Upper lobe of left lung (tissue), 6 donors: ENCODE measurements around the gene TRUB2. TPM values are rescaled to one million over a fixed set of nuclear protein-coding genes. Genes with fewer than 3 reads are reported as not detected.
A peak's percentile ranks its signal among the peaks of the same experiment; 100 is the strongest.

Experiments used
- ATAC-seq, 2 donors: fragments of 200-7000 bp; cut with Tn5 transposase; one replicate each; pipeline ENCODE4 v1.9.1; 2022; ENCODE audit warnings: mild to moderate bottlenecking in 2 of 2, moderate library complexity in 2 of 2; ENCODE audit not compliant: low FRiP score in 2 of 2
- DNase-seq, 2 donors: peaks; one replicate each; pipeline ENCODE4 v3.0.0-alpha.2; 2019 to 2020
- H3K27ac ChIP-seq, 4 donors: fragments of 200-600 bp; sonication (generic); one replicate each; pipeline ENCODE4 v1.5.1; 2016 to 2019
- H3K27me3 ChIP-seq, 4 donors: fragments of 200-600 bp; sonication (generic); one replicate each; pipeline ENCODE4 v1.5.1; 2017 to 2019
- H3K36me3 ChIP-seq, 4 donors: fragments of 200-600 bp; sonication (generic); one replicate each; pipeline ENCODE4 v1.5.1; 2016 to 2019
- H3K4me1 ChIP-seq, 4 donors: fragments of 200-600 bp; sonication (generic); one replicate each; pipeline ENCODE4 v1.5.1; 2018 to 2019
- H3K4me3 ChIP-seq, 4 donors: fragments of 200-600 bp; sonication (generic); one replicate each; pipeline ENCODE4 v1.5.1; 2017 to 2019; ENCODE audit warnings: mild to moderate bottlenecking in 2 of 4, moderate library complexity in 1 of 4
- H3K9me3 ChIP-seq, 4 donors: fragments of 200-600 bp; sonication (generic); one replicate each; pipeline ENCODE4 v1.5.1; 2018 to 2019
- CTCF ChIP-seq, 6 experiments: fragments of 450-650 bp in 4 of 6; fragments of 200-600 bp in 2 of 6; sonication (generic) in 2 of 6; IDR thresholded peaks; one replicate each; pipeline ENCODE4 v1.5.1; 2016 to 2019; ENCODE audit warnings: antibody characterized with exemption in 6 of 6
- EP300 ChIP-seq, 4 donors: sonication (generic); formaldehyde crosslinking; IDR thresholded peaks; one replicate each; pipeline ENCODE4 v1.5.1; 2017; ENCODE audit warnings: antibody characterized with exemption in 4 of 4, control low read depth in 2 of 4
- POLR2A ChIP-seq, 4 donors: fragments of 450-650 bp; IDR thresholded peaks; one replicate each; pipeline ENCODE4 v1.5.1; 2016 to 2017; ENCODE audit warnings: antibody characterized with exemption in 4 of 4, mild to moderate bottlenecking in 2 of 4
- POLR2AphosphoS5 ChIP-seq, 2 donors: sonication (generic); formaldehyde crosslinking; IDR thresholded peaks; one replicate each; pipeline ENCODE4 v1.5.1; 2017; ENCODE audit warnings: antibody characterized with exemption in 2 of 2
- WGBS, 2 donors: methylation state at CpG; one replicate each; pipeline ENCODE4 v1.1.5; 2017 to 2018; 5-methylcytosine and 5-hydroxymethylcytosine counted together
- total RNA-seq, 6 donors: library from RNA; depleted of rRNA in 4 of 6; stranded (reverse); fragments of >200 nt in 4 of 6; gene quantifications; one replicate each; pipeline versions ENCODE4 v1.1.0 to v1.2.1, GENCODE V29; 2016 to 2021
- donor health status: DM: no; HTN: no; CAD: no; lungs with moderate emphysema.
- donor health status: DM: no; HTN: yes; CAD: no; lungs with severe emphysema.

TRUB2 gene
- total RNA-seq, 6 donors from 2014 or later, result 6.9 to 24.1 (median 9.7) TPM

- H3K27me3 ChIP-seq, result no peaks in the 10 kb centered on the region
- DNase-seq (peak in 1 of 2 donors; percentile 61), ATAC-seq (no peak)
- no peaks in the 10 kb centered on the region for H3K9me3 ChIP-seq
- peaks cover 6 to 43% (median 24%) of the 10 kb centered on the region in 4 donors for H3K36me3 ChIP-seq
- no peaks in the 10 kb centered on the region for H3K4me1 ChIP-seq
- H3K4me3 ChIP-seq, result no peak overlapping the region
- 85% methylated on average over 11 of the region's 11 CpGs for WGBS, 2 donors
- TF ChIP-seq POLR2A (IDR thresholded peaks at IDR 0.05) (no peak), EP300 (IDR thresholded peaks at IDR 0.05) (no peak), POLR2AphosphoS5 (IDR thresholded peaks at IDR 0.05) (no peak), CTCF (IDR thresholded peaks at IDR 0.05) (no peak)
- H3K27ac ChIP-seq, result no peak overlapping the region
These were observed 33.8 kb downstream of the TRUB2 start for GRCh38 chr9:128288273-128289004.

GRCh38 chr9:128286440-128286839 lies 35.8 kb downstream of the TRUB2 start:
- no peak for DNase-seq

GRCh38 chr9:128285033-128285784 lies 37.0 kb downstream of the TRUB2 start:
- Histone ChIP-seq H3K36me3 (peaks cover 6 to 43% (median 24%) of the 10 kb centered on the region in 4 donors), H3K27ac (no peak overlapping the region), H3K9me3 (no peaks in the 10 kb centered on the region), H3K27me3 (no peaks in the 10 kb centered on the region), H3K4me3 (no peak overlapping the region), H3K4me1 (peaks cover 0 to 4% (median 2%) of the 10 kb centered on the region in 4 donors)
- TF ChIP-seq EP300 (IDR thresholded peaks at IDR 0.05) (no peak), POLR2A (IDR thresholded peaks at IDR 0.05) (no peak), CTCF (IDR thresholded peaks at IDR 0.05) (no peak), POLR2AphosphoS5 (IDR thresholded peaks at IDR 0.05) (no peak)
- WGBS, 2 donors, result 93 to 96% methylated on average over 11 to 12 of the region's 12 CpGs
- ATAC-seq (no peak), DNase-seq (no peak)

More at GRCh38 chr9:128286440-128286839, 35.8 kb downstream of the TRUB2 start:
- WGBS, 2 donors, result 75 to 86% methylated on average over 6 of the region's 6 CpGs
- H3K9me3 ChIP-seq, result no peaks in the 10 kb centered on the region
- H3K27me3 ChIP-seq, result no peaks in the 10 kb centered on the region
- no peak overlapping the region for H3K27ac ChIP-seq
- TF ChIP-seq POLR2AphosphoS5 (IDR thresholded peaks at IDR 0.05), result no peak
- TF ChIP-seq EP300 (IDR thresholded peaks at IDR 0.05), result no peak
- no peak for TF ChIP-seq CTCF (IDR thresholded peaks at IDR 0.05)
- TF ChIP-seq POLR2A (IDR thresholded peaks at IDR 0.05), result no peak
- H3K4me3 ChIP-seq, result no peak overlapping the region
- peaks cover 6 to 43% (median 24%) of the 10 kb centered on the region in 4 donors for H3K36me3 ChIP-seq
- ATAC-seq, result no peak
- H3K4me1 ChIP-seq, result no peaks in the 10 kb centered on the region

GRCh38 chr9:128282500-128282899 lies 39.7 kb downstream of the TRUB2 start:
- H3K36me3 ChIP-seq, result peaks cover 6 to 27% (median 15%) of the 10 kb centered on the region in 4 donors
- H3K4me1 ChIP-seq, result peaks cover 9 to 21% (median 13%) of the 10 kb centered on the region in 4 donors
- H3K4me3 ChIP-seq, result no peak overlapping the region
- no peaks in the 10 kb centered on the region for H3K27me3 ChIP-seq
- H3K9me3 ChIP-seq, result no peaks in the 10 kb centered on the region
- WGBS, 2 donors, result 89 to 94% methylated on average over 6 of the region's 6 CpGs
- no peak for TF ChIP-seq CTCF (IDR thresholded peaks at IDR 0.05)
- no peak for TF ChIP-seq EP300 (IDR thresholded peaks at IDR 0.05)
- TF ChIP-seq POLR2AphosphoS5 (IDR thresholded peaks at IDR 0.05), result no peak
- no peak for TF ChIP-seq POLR2A (IDR thresholded peaks at IDR 0.05)
- DNase-seq (no peak), ATAC-seq (no peak)
- H3K27ac ChIP-seq, result no peak overlapping the region
